Measurements from ENCODE around the gene RMND5B.

Gene RMND5B

DNA sequence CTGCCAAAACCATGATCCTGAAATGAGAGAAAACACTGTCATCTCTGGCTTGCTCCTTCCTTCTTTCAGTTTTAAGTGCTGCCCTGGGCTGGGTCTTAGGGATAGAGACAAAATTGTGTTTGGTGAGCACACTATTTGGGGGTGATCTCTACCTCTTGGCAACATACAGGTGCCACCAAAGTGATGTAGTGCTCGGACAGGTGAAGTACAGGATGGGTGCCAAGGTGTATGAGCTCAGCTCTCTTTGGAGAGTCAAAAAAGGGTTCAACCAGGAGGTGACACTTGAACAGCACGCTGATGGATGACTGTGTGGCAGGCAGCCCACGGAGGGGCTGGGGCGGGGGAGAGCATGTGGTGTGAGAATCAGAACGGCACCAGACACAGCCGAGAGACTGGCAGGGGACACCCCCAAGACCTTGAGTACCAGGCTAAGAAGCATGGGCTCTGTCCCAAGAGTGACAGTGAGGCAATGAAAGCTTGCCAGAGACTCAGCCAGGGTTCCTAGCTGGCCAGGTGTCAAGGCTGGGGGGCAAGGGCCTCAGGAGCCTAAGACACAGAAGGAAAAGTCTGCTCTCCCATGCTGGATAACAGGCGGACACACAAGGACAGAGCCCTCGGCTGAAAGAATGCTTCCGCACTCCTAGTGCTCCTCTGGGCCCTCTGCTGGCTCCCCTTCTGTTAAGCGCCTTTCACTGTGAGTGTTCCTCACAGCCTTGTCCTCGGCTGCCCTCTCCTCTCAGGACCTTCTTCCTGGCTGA lies 20.3 kb downstream of the RMND5B start:
- Histone ChIP-seq H3K18ac (ENCODE audit: low read length) (no peak overlapping the region), H2BK12ac (ENCODE audit: low read length) (no peak overlapping the region), H3K36me3 (ENCODE audit: control insufficient read depth in 1 of 2, insufficient read depth in 2 of 2, low read length in 2 of 2) (peaks cover 46 to 58% of the 10 kb centered on the region in 2 experiments), H3K79me1 (ENCODE audit: low read length) (peaks cover 3% of the 10 kb centered on the region), H4K8ac (ENCODE audit: low read depth, low read length) (no peak overlapping the region), H3K4me1 (ENCODE audit: control insufficient read depth in 1 of 2, insufficient read depth in 2 of 2, low read length in 2 of 2) (peaks cover 6 to 10% of the 10 kb centered on the region in 2 experiments), H2BK5ac (ENCODE audit: low read depth, low read length, poor library complexity) (no peak overlapping the region), H3K27me3 (ENCODE audit: insufficient read depth, low read length) (no peaks in the 10 kb centered on the region), H3K9me3 (ENCODE audit: insufficient read depth, low read depth, low read length) (no peaks in the 10 kb centered on the region), H3K14ac (ENCODE audit: low read length) (no peak overlapping the region), H2AK5ac (ENCODE audit: low read length) (no peak overlapping the region), H3K79me2 (ENCODE audit: control insufficient read depth, insufficient read depth, low read length, poor library complexity) (peaks cover 4% of the 10 kb centered on the region), H4K12ac (ENCODE audit: low read depth, low read length) (no peak overlapping the region), H3K9ac (ENCODE audit: low read length) (no peak overlapping the region), H4K91ac (ENCODE audit: low read depth, low read length) (no peak overlapping the region), H3K4me3 (ENCODE audit: low read depth, low read length) (no peak overlapping the region), H3K4me2 (ENCODE audit: low read length) (no peak overlapping the region), H3K27ac (ENCODE audit: low read depth, low read length) (no peak overlapping the region), H2BK120ac (ENCODE audit: insufficient read depth, low read length, poor library complexity) (no peak overlapping the region), H3K23ac (ENCODE audit: low read length) (no peak overlapping the region), H2AFZ (ENCODE audit: insufficient read depth, low read length, poor library complexity) (no peak overlapping the region), H3K4ac (ENCODE audit: low read depth, low read length) (no peak overlapping the region)
- no peak for DNase-seq
- WGBS (ENCODE audit: extremely low coverage, insufficient coverage, insufficient read length): no CpG with 5 or more reads among the region's 11 CpGs

GRCh38 chr5:178152491-178153444 lies 22.0 kb downstream of the RMND5B start:
- peak overlapping the region; percentile 88 for H3K4me2 ChIP-seq (ENCODE audit: low read length)
- peak overlapping the region; percentile 85 for H3K4me3 ChIP-seq (ENCODE audit: low read depth, low read length)
- WGBS (ENCODE audit: extremely low coverage, insufficient coverage, insufficient read length): no CpG with 5 or more reads among the region's 31 CpGs
- H2AFZ ChIP-seq (ENCODE audit: insufficient read depth, low read length, poor library complexity): no peak overlapping the region
- H3K79me2 ChIP-seq (ENCODE audit: control insufficient read depth, insufficient read depth, low read length, poor library complexity): peaks cover 4% of the 10 kb centered on the region
- peaks cover 32 to 42% of the 10 kb centered on the region in 2 experiments for H3K36me3 ChIP-seq (ENCODE audit: control insufficient read depth in 1 of 2, insufficient read depth in 2 of 2, low read length in 2 of 2)
- peak overlapping the region; percentile 86 for H4K8ac ChIP-seq (ENCODE audit: low read depth, low read length)
- peak overlapping the region; percentile 91 for H4K91ac ChIP-seq (ENCODE audit: low read depth, low read length)
- H3K4me1 ChIP-seq (ENCODE audit: control insufficient read depth in 1 of 2, insufficient read depth in 2 of 2, low read length in 2 of 2): peaks cover 5 to 8% of the 10 kb centered on the region in 2 experiments
- peaks cover 3% of the 10 kb centered on the region for H3K79me1 ChIP-seq (ENCODE audit: low read length)
- peak overlapping the region; percentile 77 for H3K4ac ChIP-seq (ENCODE audit: low read depth, low read length)
- no peak overlapping the region for H3K23ac ChIP-seq (ENCODE audit: low read length)
- peak overlapping the region; percentile 7 for H2BK5ac ChIP-seq (ENCODE audit: low read depth, low read length, poor library complexity)
- no peak for DNase-seq
- no peak overlapping the region for H3K14ac ChIP-seq (ENCODE audit: low read length)
- H3K27me3 ChIP-seq (ENCODE audit: insufficient read depth, low read length): no peaks in the 10 kb centered on the region
- peak overlapping the region; percentile 62 for H4K12ac ChIP-seq (ENCODE audit: low read depth, low read length)
- H2BK12ac ChIP-seq (ENCODE audit: low read length): no peak overlapping the region
- no peak overlapping the region for H2BK120ac ChIP-seq (ENCODE audit: insufficient read depth, low read length, poor library complexity)
- H3K9me3 ChIP-seq (ENCODE audit: insufficient read depth, low read depth, low read length): no peaks in the 10 kb centered on the region
- H3K9ac ChIP-seq (ENCODE audit: low read length): peak overlapping the region; percentile 16
- no peak overlapping the region for H3K27ac ChIP-seq (ENCODE audit: low read depth, low read length)
- H3K18ac ChIP-seq (ENCODE audit: low read length): peak overlapping the region; percentile 48
- peak overlapping the region; percentile 44 for H2AK5ac ChIP-seq (ENCODE audit: low read length)

GRCh38 chr5:178153530-178154340 lies 22.9 kb downstream of the RMND5B start, which contains the start of gene NHP2:
TSS of gene NHP2 (minus strand) at chr5:178153885. CDS start at chr5:178153817, 68 bp downstream.
- Histone ChIP-seq H3K4me3 (ENCODE audit: low read depth, low read length) (peak within 1 kb of the TSS; percentile 85), H3K23ac (ENCODE audit: low read length) (no peak within 1 kb of the TSS), H4K8ac (ENCODE audit: low read depth, low read length) (peak within 1 kb of the TSS; percentile 86), H3K14ac (ENCODE audit: low read length) (peak within 1 kb of the TSS; percentile 33), H2AFZ (ENCODE audit: insufficient read depth, low read length, poor library complexity) (peak within 1 kb of the TSS; percentile 93), H3K79me2 (ENCODE audit: control insufficient read depth, insufficient read depth, low read length, poor library complexity) (peaks cover 4% of the 10 kb centered on the region), H3K36me3 (ENCODE audit: control insufficient read depth in 1 of 2, insufficient read depth in 2 of 2, low read length in 2 of 2) (peaks cover 24 to 33% of the 10 kb centered on the region in 2 experiments), H3K4me1 (ENCODE audit: control insufficient read depth in 1 of 2, insufficient read depth in 2 of 2, low read length in 2 of 2) (peaks cover 5 to 8% of the 10 kb centered on the region in 2 experiments), H2AK5ac (ENCODE audit: low read length) (peak within 1 kb of the TSS; percentile 44), H3K79me1 (ENCODE audit: low read length) (peaks cover 3% of the 10 kb centered on the region), H2BK12ac (ENCODE audit: low read length) (no peak within 1 kb of the TSS), H4K12ac (ENCODE audit: low read depth, low read length) (peak within 1 kb of the TSS; percentile 87), H2BK120ac (ENCODE audit: insufficient read depth, low read length, poor library complexity) (peak within 1 kb of the TSS; percentile 26), H3K9ac (ENCODE audit: low read length) (peak within 1 kb of the TSS; percentile 16), H2BK5ac (ENCODE audit: low read depth, low read length, poor library complexity) (peak within 1 kb of the TSS; percentile 7), H3K4me2 (ENCODE audit: low read length) (peak within 1 kb of the TSS; percentile 88), H3K9me3 (ENCODE audit: insufficient read depth, low read depth, low read length) (no peaks in the 10 kb centered on the region), H3K4ac (ENCODE audit: low read depth, low read length) (peak within 1 kb of the TSS; percentile 77), H3K27ac (ENCODE audit: low read depth, low read length) (no peak within 1 kb of the TSS), H3K27me3 (ENCODE audit: insufficient read depth, low read length) (no peaks in the 10 kb centered on the region), H4K91ac (ENCODE audit: low read depth, low read length) (peak within 1 kb of the TSS; percentile 91), H3K18ac (ENCODE audit: low read length) (peak within 1 kb of the TSS; percentile 73)
- no CpG with 5 or more reads among the region's 68 CpGs for WGBS (ENCODE audit: extremely low coverage, insufficient coverage, insufficient read length)
- DNase-seq: peak; percentile 99 to 100

- H3K14ac ChIP-seq (ENCODE audit: low read length): no peak overlapping the region
- no peak overlapping the region for H4K8ac ChIP-seq (ENCODE audit: low read depth, low read length)
- H3K27me3 ChIP-seq (ENCODE audit: insufficient read depth, low read length): no peaks in the 10 kb centered on the region
- no peak overlapping the region for H2BK5ac ChIP-seq (ENCODE audit: low read depth, low read length, poor library complexity)
- peaks cover 13 to 19% of the 10 kb centered on the region in 2 experiments for H3K36me3 ChIP-seq (ENCODE audit: control insufficient read depth in 1 of 2, insufficient read depth in 2 of 2, low read length in 2 of 2)
- peaks cover 4% of the 10 kb centered on the region for H3K79me2 ChIP-seq (ENCODE audit: control insufficient read depth, insufficient read depth, low read length, poor library complexity)
- H3K79me1 ChIP-seq (ENCODE audit: low read length): peaks cover 3% of the 10 kb centered on the region
- H3K27ac ChIP-seq (ENCODE audit: low read depth, low read length): no peak overlapping the region
- H3K18ac ChIP-seq (ENCODE audit: low read length): no peak overlapping the region
- no peak overlapping the region for H3K4ac ChIP-seq (ENCODE audit: low read depth, low read length)
- H2BK120ac ChIP-seq (ENCODE audit: insufficient read depth, low read length, poor library complexity): no peak overlapping the region
- H2BK12ac ChIP-seq (ENCODE audit: low read length): no peak overlapping the region
- H2AK5ac ChIP-seq (ENCODE audit: low read length): no peak overlapping the region
- no peak overlapping the region for H4K12ac ChIP-seq (ENCODE audit: low read depth, low read length)
- no peaks in the 10 kb centered on the region for H3K9me3 ChIP-seq (ENCODE audit: insufficient read depth, low read depth, low read length)
- no peak overlapping the region for H3K4me3 ChIP-seq (ENCODE audit: low read depth, low read length)
- DNase-seq: no peak
- peaks cover 5 to 8% of the 10 kb centered on the region in 2 experiments for H3K4me1 ChIP-seq (ENCODE audit: control insufficient read depth in 1 of 2, insufficient read depth in 2 of 2, low read length in 2 of 2)
- H3K4me2 ChIP-seq (ENCODE audit: low read length): no peak overlapping the region
- no peak overlapping the region for H2AFZ ChIP-seq (ENCODE audit: insufficient read depth, low read length, poor library complexity)
- H3K9ac ChIP-seq (ENCODE audit: low read length): no peak overlapping the region
- WGBS (ENCODE audit: extremely low coverage, insufficient coverage, insufficient read length): no CpG with 5 or more reads among the region's 8 CpGs
- H4K91ac ChIP-seq (ENCODE audit: low read depth, low read length): no peak overlapping the region
- H3K23ac ChIP-seq (ENCODE audit: low read length): no peak overlapping the region
These were observed 24.3 kb downstream of the RMND5B start for GRCh38 chr5:178155065-178155464.

Measured in trophoblast cell (in vitro differentiated cells and primary cell).